ENCODE data around the gene POMGNT1.

The POMGNT1 gene

DNA sequence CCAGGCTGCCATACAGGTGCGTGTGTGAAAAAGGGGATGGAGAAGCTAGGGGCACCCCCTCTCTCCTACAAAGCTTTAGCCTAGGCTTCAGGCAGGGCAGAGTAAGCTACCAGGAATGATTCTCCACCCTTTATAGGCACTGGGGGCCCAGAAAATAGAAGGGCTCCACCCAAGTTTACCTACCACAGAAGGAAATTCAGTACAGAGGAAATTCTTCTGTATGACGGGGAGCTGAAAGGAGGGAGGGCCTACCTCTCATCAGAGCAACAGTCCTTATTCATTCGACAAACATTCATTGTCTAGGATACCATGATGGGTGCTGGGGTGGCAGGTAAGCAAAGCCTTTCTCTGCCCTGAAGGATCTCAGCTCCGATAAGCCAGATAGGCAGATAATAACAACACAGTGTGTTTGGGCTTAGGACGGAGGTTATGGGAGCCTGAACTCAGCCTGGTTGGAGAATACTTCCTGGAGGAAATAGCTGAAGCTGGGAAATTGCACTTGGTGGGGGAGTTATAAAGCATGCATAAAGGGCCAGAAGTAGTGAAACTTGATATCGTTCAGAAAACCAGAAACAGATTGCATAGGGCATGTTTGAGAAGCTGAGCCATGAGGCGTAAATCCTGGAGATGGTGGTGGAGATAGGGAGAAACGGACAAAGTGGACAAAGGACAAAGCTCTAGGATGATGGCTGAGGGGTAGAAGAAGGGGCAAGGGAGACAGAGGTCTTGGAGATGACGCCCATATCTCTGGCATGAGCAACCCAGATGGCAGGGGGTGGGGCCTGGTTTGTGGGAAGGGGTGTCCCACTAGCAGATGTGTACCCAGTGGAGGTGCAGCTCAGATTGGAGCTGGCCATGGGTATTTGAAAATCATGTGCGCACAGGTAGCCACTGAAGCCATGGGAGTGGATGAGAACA, 16.6 kb downstream of the POMGNT1 start:
- no peak for DNase-seq

DNA sequence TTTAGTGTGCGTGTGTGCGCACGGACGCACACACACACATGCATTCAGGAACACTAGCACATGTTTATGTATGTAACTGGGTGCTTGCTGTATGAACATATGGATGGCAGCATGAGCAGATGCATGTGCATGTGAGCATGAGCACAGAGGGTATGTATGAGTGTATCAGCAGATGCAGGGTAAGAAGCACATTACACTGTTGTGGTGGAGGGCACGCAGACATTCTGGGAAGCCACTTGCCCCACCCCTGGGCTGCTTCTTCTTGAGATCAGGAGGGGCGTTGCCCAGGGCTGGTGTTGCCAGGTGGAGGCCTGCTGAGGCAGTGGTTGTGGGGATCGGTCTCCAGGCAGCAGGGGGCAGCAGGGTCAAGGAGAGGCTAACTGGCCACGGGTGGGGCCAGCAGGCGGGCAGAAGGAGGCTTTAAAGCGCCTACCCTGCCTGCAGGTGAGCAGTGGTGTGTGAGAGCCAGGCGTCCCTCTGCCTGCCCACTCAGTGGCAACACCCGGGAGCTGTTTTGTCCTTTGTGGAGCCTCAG, 18.1 kb downstream of the POMGNT1 start:
- no peak for DNase-seq

DNA sequence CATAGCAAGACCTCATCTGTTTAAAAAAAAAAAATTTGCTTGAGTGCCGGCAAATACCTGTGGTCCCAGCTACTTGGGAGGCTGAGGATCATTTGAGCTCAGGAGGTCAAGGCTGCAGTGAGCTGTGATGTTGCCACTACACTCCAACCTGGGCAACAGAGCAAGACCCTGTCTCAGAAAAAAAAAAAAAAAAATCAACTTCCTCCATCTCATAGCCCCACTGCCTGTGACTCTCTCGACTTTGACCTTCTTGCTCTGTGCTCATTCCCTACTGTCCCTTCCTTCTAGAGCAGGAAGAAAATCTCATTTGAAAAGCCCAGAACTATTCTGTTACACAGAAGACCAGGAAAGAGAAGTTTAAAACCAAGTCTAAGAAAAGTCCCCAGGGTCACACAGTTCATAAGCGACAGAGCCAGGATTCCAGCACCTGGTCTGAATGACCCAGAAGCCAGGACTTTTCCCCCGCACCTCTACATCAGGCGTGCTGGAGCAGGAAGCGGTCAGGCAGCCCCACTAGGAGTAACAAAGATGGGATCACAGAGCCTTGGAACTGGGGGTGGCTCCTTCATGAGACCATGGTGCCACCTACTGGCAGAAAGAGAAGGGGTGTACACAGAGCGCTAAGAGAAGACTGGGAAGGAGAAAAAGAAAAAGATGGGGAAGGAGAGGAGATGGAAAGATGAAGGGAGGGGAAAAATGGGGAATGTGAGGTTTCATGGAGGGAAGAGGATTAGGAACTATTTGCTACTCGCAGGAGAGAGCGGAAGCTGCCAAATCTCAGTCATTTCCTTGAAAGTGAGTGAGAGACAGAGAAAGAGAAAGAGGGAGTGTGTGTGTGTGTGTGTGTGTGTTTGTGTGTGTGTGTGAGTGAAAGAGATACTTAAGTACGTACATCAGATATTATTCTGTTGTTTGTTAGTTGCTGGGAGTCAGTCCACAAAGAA, 18.8 kb downstream of the POMGNT1 start:
- peak; percentile 62 for DNase-seq

DNA sequence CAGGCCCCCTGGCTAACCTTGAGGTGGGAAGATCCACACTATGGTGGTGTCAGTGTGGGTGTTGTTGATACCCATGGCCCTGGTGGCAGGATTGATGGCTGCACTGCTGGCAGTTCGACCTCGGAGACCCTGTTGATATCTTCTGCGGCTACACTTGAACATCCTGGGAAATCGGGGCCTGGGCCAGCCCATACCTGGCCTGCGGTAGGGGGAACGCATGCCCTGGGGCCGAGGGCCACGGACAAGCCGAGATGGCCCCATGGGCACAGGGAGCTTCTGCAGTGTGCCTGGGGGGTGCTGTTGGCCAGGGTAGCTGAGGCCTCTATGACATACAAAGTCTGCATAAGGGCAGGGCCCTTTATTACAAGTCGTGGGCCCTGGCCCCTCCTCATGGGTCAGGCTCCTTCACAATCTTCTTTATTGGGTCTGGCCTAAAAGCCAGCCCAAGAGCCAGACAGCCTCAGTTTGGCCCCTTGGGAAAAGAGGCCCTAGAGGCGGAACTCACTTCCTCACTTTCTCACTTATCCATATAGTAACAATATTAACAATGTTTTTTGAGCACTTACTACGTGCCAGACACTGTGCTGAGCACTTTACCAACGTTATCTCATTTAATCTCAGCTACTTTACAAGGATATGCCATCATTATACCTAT, 21.9 kb downstream of the POMGNT1 start, which contains the start of gene P3R3URF:
TSS of gene P3R3URF (minus strand) at position 278 of the 655 bp plus-strand sequence. CDS start at position 261, 17 bp downstream.
- DNase-seq = no peak

DNA sequence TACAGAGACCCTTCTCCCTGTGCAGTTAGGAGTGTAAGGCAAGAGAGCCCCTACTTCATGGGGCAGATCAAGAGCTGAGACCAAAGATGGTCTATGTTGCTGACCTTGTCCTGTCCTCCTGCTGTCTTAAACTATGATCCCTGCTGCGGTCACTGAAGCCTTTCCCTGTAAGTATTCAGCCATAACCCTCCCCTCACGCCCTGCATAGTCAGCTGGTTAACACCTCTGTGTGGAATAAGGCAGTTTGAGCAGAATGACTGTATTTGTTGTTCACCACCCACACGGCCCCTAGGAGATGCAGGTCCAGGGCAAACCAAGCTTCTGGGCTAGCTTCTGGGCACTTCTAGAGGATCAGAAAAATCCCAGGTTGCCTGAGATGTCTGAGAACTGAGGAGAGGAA, 23.0 kb downstream of the POMGNT1 start:
- DNase-seq = no peak

DNA sequence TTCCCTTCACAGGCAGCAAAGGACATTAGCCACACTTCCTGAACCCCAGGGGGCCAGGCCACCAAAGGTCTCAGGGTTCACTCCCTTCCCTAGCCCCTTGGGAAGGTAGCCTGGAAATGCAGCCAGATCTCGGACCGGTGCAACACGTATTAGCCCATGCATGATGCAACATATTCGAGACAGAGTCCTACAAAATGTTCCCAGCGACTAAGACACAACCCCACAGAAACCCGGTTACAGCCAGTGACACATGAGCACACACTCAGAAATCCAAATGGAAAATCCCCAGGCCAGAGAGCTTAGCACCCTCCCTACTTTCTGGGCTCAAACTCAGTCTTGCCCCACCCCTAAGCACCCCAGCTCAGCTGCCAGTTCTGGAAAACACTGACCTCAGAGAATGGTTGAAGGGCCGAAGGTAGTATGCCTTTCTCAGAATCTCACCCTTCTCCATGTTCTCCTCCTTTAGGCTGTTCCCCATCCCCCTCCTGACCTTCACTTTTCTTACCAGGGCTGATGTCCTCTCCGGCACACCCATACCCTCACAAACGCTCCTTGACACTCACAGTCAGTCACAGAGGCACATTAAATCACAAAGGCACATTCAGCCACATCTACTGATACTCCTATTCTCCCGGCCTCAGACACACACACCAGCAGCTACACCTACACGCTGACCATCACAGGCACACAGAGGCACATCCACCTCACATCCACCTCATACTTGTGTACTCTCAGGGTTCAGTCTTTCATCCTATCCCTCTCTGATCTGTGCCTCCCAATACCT, 23.6 kb downstream of the POMGNT1 start, which contains the start of gene TSPAN1:
TSS of gene TSPAN1 (plus strand) at position 640 of the 784 bp plus-strand sequence. CDS start 6,021 bp downstream, outside the sequence.
- no peak for DNase-seq

DNA sequence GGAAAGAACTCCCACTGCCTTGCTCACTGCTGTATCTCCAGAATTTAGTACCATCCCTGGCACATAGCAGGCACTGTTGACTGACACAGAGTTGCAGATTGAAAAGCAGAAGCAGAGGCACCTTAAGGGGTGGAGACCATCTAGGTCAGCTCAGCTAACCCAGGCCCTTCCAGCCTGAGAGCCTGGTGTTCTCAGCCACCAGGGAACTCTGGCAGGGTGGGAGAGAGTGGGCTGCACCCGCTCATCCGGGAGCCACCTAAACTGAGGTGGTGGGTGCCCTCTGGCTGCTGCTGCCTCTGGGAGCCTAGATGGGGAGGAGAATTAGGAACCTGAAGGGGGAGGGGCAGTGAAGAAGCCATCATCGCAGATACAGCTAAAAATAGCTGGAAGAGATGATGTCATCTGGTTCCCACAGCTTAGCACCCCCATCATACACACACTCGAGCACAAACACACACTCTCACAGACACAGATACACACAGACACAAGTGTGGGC, 24.8 kb downstream of the POMGNT1 start:
- DNase-seq = no peak

DNA sequence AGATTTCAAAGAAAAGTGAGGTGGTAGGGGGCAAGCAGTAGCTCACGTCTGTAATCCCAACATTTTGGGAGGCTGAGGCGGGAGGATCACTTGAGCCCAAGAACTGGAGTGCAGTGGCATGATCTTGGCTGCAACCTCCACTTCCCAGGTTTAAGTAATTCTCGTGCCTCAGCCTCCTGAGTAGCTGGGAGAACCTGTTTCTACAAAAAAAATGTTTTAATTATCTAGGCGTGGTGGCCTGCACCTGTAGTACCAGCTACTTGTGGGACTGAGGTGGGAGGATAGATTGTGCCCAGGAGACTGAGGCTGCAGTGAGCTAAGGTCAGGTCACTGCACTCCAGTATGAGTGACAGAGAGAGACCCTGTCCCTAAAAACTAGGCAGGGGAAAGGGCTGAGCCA, 25.9 kb downstream of the POMGNT1 start:
- no peak for DNase-seq

DNA sequence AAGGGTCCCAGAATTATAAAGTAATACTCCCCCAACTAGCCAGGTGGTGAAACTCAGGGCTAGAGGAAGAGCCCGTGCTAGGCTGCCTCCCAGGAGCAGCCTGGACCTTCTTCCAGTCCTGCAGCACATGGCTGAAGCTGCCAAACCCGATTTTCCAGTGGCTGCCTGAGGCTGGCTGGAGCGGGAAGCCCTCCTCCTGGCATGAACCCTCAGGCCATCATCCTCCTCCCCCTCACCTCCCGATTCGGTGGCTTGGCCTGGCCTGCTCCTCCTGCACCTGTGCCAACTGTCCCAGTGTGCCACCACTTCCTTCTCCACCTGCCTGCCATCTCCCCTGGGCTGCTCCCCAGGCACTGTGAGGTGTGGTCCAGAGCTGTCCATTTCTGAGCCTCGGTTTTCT, 26.4 kb downstream of the POMGNT1 start:
- DNase-seq = no peak

DNA sequence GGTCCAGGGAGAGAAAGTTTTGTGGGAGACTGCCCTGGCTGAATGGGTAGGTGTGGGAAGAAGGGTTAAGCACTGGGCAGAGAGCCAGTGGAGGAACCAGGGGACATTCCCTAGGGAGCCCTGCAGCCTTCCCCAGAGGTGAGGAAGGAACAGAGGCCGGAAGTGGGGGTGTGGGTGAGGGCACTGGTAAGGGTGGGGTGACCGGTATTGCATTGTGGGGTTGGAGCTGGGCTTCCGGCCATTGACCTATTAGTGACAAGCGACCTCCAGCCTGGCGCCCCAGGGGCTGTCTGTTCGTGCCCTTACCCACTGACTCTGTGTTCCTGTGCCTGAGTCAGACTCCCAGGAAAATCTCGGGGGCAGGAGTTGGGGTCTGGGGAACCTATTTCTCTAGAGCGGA, 26.9 kb downstream of the POMGNT1 start:
- no peak for DNase-seq

DNA sequence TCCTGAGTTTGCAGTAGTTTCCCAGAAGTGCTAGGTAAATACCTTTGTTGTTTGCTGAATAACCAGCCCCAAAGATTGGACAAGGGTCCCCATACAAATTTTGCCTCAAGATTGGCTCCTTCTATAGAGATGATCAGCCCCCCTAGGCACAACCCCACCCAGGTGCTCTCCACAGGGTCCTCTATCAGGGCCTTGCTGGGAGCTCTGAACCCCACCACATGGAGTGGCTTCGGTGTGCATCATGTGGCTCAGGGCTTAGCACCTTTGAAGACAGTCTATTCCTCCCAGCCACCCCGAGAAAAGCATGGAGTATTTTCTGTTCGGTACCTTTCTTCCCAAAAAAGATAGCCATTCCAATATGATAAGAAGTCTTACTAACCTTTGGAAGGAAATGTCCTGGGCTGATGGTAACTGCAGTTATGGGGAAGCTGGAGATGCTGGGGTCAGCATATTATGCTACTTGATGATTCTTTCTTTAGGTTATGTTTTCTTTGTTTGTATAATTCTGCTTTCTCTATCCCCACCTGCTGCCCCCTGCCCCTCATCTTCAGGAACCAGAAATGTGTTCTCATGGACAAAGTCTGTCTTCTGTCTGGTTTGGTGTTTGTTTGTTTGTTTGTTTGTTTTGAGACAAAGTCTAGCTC, 28.3 kb downstream of the POMGNT1 start:
- no peak for DNase-seq

DNA sequence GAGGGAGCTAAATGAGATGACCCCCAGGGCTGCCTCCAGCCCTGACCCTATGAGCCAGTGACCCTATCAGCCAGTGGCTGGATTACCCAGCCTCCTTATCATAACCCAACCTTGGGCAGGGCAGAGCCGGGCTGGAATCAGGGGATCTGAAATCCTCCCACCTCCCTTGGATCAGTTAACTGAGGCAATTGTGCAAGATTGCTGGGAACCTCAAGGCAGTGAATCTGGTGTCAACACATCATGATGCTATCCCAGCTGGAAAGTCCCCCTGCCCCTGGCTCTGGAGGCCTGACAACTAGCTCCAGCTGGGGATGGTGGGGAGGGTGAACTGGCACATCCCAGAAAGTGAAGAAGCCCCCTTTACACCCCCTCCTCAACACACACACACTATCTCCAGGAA, 29.8 kb downstream of the POMGNT1 start:
- DNase-seq = no peak

DNA sequence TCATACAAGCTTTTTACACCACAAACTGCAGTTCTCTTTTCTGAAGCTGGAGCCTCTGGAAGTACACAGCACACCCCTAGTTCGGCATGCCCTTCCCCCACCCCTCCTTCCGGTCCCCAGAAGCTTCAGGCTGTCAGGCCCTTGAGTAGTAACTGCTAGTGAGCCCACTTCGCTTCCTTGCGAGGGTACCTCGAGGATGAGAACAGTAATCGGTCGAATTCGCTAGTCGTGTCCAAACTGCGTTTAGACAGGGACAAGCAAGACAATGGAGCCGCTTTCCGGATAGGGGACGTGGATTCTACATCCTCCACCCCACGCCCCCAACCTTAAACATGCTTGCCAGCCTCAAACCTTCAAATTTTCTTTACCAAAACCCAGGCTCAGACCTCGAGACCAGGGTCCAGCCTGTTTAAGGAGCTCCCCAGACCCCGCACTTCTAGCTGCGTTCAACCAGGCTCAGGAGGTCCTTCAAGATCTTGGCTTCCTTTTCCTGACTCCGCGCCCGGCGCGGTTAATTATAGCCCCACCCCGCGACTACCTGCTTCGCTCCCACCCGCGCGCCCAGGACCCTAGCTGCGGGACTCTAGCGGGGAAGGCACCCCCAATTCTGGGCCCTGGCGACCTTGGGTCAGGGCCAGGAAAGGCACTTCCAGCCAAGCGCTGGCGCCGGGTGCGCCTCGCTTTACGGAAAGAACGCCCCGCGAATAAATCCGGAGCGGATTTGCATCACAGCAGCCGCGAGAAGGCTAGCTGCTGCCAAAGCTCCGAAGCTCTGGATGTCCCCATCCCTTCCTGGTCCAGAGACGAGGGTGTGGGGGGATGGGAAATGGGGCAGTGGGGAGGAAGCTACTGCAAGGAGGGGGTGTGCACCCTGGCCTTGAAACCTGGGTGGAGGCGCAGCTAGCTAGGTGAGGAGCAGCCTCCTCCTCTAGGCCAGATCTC, 31.4 kb downstream of the POMGNT1 start:
- DNase-seq = peak; percentile 49

DNA sequence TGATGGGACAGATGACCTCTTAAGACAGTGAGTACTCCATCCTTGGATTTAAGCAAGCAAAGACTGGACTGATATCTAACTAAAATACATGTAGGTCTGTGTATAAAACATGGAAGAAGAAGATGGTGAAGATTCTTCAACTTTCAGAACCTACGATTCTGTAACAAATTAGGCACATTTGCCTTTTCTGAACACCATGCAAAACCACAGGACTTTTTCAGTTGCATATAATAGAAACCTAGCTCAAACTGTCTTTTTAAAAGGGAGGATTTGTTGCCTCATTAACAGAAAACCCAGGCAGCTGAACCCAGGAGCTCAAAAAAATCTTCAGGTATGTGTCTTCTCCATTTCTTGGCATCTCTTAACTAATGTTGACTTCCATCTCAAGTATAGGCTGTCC, 38.0 kb downstream of the POMGNT1 start:
- no peak for DNase-seq

DNA sequence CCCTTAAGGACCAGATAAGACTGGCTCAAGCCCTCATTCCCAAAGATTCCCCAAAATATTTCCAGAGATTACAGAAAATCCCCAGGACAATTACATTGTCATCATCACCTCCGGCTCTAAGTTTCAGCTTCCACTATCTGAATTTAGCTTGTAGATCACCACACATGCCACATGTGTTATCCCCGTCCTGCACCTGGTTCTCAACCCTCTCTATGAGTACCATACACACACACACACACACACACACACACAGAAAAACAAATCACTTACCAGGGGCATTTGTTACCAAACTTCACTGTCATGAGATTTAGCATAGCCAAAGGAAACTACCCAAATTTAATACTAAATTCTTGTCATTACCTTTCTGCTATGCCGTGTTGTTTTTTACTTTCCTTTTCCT, 38.7 kb downstream of the POMGNT1 start:
- no peak for DNase-seq

DNA sequence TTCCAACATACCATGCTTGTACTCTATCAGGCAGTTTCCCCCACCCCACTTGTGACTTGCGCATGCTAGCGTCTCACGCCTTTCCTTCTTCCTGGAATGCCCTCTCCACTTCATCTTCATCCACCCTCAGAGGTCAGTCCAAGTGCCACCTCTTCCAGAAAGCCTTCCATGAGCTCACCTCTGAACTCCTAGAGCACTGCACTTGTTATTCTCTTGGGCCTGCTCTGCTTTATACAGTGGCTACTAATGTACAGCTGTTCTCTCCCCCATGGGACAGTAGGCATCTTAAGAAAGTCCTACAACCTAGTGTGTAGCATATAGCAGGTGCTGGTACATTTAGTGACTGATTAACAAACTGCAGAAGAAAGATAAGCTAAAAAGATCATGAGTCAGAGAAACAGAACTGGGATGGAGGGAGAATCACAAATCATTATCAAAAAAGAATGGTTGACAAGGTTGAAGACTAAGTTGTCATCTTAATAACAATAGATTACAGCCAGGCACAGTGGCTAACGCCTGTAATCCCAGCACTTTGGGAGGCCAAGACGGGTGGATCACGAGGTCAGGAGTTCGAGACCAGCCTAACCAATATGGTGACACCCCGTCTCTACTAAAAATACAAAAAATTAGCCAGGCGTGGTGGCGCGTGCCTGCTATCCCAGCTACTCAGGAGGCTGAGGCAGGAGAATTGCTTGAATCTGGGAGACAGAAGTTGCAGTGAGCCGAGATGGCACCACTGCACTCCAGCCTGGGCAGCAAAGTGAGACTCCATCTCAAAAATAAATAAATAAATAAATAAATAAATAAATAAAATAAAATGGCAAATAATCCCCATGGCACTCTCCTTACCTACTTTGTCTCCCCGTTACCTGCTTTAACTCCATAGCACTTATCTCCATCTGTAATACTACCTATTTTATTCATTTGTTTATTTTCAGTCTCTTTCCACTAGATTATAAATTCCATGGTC, 39.6 kb downstream of the POMGNT1 start:
- no peak for DNase-seq

DNA sequence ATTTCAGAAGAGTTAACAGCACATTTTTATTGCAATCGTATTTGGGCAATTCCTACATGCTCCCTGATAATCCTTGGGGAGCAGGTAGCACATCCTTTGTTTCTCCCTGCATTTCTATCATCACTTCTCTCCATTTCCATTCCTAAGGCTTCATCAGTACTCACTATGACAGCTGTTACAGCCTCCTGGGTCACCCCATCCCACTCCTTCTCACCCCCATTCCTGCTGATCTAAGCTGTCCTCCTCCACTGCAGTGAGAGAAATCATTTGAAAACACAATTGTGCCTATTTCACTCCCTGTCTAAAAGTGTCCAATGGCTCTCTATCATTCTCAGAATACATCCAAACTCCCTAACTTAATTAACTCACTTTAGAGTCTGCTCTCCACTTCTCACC, 40.3 kb downstream of the POMGNT1 start:
- no peak for DNase-seq

DNA sequence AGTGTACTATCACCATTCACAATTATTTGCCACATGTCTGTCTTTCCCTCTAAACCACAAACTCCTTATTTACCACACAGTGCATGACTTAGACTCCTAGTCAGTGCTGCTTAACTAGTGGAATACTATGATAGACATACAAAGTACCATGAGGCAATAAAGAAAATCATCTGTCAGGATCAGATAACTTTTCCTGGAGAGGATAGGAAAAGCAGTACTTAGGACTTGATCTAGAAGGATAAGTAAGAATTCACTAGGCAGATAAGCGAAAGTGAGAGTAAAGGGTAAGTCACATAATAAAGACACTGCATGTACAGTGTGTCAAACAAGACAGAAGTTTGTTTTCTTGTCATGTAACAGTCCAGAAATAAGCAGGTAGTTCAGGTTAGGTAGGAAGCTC, 44.5 kb downstream of the POMGNT1 start:
- DNase-seq = no peak

DNA sequence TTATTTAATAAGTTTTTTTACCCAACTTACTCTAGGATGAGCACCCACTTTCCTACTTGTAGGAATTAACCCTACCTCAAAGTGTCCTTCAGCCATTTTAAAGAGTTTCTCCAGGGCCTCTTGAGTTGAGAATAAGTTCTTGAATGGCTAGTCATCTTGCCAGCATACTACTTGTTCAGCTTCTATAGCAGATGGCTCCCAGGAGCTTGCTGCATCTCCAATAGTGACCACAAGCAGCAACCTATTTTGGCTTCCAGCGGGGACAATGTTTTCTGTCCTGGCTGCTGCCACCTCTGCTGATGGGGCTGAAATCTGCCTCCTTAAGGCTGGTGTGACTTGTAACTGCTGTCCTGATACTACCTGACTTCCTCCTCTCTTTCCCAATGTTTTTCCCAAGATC, 45.0 kb downstream of the POMGNT1 start:
- DNase-seq = no peak

Data from activated T-cell treated with anti-CD3 and anti-CD28 coated beads, Interleukin-2, amount 50 U/mL, for 1 hour (primary cell).